GM12864 (cell line): Measurements from ENCODE around the gene GMIP.
"Not testable (repeated sequence)": the region's sequence is repeated elsewhere in the genome, so short reads cannot be mapped to it uniquely, and the experiment has no call there.

ENCODE experiments used
- DNase-seq: peaks from one replicate; pipeline ENCODE4 v3.0.0-alpha.2; 2011; ENCODE audit warnings: low read depth
- H3K4me3 ChIP-seq: 2 replicates; pipeline ENCODE4 v1.5.1; 2011; ENCODE audit warnings: mild to moderate bottlenecking, low read depth, low read length, control low read depth
- TF ChIP-seq, protein P1 (sequence below): IDR thresholded peaks from 2 replicates; pipeline ENCODE4 v1.5.1; 2011; ENCODE audit warnings: low read depth, mild to moderate bottlenecking, moderate library complexity, low read length, control low read depth, inconsistent platforms; ENCODE audit errors: missing control alignments

Gene GMIP

DNA sequence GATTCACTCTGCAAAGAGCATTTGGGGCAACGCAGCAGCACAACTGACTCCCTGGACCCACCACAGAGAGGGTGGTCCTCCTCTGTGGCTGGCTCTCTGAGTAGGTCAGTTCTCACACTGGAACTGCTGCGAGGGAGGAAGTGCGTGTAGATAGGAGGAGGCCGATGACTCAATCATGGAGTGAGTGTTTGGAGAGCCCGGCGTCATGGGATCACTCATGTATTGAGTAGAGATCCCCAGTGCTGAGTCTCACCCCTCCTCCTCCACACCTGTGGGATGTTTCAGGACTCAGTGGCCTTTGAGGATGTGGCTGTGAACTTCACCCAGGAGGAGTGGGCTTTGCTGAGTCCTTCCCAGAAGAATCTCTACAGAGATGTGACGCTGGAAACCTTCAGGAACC lies 34.1 kb upstream of the GMIP start:
- DNase-seq = no peak
- H3K4me3 ChIP-seq = no peak overlapping the region
- TF ChIP-seq, protein P1, sequence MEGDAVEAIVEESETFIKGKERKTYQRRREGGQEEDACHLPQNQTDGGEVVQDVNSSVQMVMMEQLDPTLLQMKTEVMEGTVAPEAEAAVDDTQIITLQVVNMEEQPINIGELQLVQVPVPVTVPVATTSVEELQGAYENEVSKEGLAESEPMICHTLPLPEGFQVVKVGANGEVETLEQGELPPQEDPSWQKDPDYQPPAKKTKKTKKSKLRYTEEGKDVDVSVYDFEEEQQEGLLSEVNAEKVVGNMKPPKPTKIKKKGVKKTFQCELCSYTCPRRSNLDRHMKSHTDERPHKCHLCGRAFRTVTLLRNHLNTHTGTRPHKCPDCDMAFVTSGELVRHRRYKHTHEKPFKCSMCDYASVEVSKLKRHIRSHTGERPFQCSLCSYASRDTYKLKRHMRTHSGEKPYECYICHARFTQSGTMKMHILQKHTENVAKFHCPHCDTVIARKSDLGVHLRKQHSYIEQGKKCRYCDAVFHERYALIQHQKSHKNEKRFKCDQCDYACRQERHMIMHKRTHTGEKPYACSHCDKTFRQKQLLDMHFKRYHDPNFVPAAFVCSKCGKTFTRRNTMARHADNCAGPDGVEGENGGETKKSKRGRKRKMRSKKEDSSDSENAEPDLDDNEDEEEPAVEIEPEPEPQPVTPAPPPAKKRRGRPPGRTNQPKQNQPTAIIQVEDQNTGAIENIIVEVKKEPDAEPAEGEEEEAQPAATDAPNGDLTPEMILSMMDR = no peak

DNA sequence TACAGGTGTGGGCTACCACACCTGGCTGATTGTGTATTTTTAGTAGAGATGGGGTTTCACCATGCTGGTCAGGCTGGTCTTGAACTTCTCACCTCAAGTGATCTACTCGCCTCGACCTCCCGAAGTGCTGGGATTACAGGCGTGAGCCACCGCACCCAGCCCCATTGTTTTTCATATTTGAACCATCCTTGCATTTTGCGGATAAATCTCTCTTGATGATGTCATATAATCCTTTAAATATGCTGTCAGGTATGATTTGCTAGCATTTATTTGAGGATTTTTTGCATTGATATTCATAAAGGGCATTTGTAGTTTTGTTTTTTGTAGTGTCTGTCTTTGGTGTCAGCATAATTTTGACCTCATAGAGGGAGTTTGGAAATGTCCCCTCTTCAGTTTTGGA lies 30.9 kb upstream of the GMIP start:
- TF ChIP-seq, protein P1 = no peak

DNA sequence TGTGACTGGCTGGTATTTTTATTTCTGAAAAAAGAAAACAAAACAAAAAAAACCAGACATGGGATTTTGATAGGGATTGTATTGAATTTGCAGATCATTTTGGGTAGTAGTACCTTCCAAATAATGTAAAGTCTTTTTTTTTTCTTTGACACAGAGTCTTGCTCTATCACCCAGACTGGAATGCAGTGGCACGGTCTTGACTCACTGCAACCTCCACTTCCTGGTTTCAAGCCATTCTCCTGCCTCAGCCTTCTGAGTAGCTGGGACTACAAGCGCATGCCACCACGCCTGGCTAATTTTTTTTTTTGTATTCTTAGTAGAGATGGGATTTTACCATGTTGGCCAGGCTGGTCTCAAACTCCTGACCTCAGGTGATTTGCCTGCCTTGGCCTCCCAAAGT lies 29.4 kb upstream of the GMIP start:
- H3K4me3 ChIP-seq = no peak overlapping the region
- TF ChIP-seq, protein P1 = no peak
- no peak for DNase-seq

More for the DNA sequence above, 30.9 kb upstream of the GMIP start:
- H3K4me3 ChIP-seq = no peak overlapping the region
- DNase-seq = no peak

DNA sequence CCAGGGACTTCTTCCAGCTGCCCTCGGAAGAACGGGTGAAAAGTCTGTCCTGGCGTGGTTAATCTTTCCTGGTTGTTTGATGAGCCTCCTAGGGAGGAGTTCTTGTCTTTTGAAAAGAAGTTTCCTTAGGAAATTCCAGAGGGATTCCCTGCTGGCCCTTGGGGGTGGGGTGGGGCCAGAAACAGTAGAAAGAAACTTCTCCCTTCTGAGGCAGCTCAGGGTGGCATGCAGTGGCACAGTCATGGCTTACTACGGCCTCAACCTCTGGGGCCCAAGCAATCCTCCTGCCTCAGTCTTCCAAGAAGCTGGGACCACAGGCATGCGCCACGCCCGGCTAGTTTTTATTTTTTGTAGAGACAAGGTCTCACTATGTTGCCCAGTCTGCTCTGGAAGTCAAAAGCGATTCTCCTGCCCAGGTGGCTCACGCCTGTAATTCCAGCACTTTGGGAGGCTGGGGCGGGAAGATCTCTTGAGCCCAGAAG lies 26.7 kb upstream of the GMIP start:
- no peak for DNase-seq
- H3K4me3 ChIP-seq = peak overlapping the region; percentile 95
- TF ChIP-seq, protein P1 = no peak

DNA sequence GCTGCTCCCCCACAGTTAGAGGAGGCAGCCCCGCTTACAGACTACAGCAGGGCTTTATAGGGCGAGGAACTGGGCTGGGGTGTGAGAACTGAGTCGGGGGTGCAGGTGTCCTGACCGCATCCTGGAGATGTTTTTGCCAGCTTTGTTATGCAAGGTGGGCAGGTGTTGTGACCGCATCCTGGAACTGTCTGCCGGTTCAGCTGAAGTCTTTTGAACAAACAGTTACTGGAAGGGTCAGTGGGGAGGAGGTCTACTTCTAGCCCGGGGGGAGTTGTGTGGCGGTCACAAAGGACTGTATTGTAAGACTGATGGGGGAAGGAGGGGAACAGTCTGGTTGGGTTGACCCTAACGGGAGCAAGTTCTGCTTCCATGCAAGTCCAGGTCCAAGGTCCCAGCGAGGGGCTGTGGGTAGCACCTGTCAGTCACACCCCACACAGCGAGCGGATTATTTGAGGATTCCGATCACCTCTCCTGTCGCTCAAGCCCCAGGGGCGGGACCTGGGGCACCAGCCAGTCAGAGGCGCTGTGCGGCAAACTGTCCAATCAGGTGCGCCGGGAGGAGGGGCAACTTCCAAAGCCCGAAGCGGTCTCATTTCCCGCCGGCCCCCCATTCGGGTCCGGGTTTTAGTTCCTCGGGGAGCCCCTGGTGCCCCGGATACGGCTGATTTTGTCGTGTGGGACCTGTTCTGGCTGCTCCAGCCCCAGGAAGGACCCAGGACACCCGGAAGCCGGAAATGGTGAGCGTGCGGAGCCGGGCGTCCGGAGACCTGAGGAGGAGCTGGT lies 25.0 kb upstream of the GMIP start, which contains the start of gene ZNF101:
ZNF101 (plus strand) TSS at position 610 of the 783 bp plus-strand sequence; CDS start at position 735, 125 bp downstream.
- H3K4me3 ChIP-seq = peak within 1 kb of the TSS; percentile 95
- peak; percentile 95 for DNase-seq
- TF ChIP-seq, protein P1 = no peak

DNA sequence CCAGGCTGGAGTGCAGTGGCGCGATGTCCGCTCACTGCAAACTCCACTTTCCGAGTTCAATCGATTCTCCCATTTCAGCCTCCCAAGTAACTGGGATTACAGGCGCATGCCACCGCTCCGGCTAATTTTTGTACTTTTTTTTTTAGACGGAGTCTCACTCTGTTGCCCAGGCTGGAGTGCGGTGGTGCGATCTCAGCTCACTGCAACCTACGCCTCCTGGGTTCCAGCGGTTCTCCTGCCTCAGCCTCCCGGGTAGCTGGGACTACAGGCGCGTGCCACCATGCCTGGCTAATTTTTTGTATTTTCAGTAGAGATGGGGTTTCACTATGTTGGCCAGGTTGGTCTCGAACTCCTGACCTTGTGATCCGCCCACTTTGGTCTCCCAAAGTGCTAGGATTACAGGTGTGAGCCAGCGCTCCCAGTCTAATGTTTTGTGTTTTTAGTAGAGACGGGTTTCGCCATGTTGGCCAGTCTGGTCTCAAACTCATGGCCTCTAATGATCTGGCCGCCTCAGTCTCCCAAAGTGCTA lies 22.0 kb upstream of the GMIP start:
- not testable (repeated sequence) for H3K4me3 ChIP-seq, DNase-seq

DNA sequence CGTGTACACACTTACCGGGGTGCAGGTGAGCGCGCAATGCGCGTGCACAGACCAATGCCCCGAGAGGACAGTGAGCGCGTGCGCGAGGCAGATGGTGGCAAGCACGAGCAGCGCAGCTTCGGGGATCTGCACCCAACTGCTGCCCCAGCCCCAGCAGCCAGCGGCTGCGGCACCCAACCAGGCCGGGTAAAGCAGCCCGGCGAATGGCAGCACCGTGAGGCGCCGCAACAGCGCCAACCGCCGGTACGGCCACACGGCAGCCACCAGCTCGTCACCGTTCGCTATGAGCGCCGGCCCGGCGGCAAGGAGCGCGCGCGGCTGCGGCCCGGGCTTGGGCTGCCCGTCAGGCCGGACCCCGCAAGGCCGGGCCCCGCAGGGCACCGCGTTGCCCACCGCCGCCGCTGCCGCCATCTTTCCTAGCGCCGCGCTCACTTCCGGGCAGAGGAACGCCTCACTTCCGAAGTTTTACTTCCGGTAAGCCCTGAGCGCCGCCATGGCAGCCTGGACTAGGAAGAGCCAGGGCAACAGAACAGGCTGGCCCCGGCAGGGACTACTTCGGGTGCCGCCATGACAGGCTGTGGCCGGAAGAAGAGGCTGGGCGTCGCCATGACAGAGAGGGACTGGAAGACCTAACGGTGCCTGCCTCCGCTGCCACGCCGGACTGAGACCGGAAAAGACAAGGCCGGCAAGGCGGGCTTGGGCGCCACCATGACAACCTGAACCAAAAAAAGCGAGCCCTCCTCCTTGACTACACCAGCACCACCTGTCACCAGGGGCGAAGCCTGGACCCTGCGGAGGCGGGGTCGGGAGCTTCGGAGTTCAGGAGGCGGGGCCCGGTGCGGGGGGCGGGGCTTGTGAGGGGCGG lies 20.0 kb upstream of the GMIP start, which contains the start of gene ATP13A1:
ATP13A1 (minus strand) TSS at position 421 of the 865 bp plus-strand sequence; CDS start at position 411, 10 bp downstream.
- peak; percentile 97 for DNase-seq
- H3K4me3 ChIP-seq = peak within 1 kb of the TSS; percentile 99
- TF ChIP-seq, protein P1 = peak; percentile 33
